ENCODE data around the gene SLC9A5.

The SLC9A5 gene

DNA sequence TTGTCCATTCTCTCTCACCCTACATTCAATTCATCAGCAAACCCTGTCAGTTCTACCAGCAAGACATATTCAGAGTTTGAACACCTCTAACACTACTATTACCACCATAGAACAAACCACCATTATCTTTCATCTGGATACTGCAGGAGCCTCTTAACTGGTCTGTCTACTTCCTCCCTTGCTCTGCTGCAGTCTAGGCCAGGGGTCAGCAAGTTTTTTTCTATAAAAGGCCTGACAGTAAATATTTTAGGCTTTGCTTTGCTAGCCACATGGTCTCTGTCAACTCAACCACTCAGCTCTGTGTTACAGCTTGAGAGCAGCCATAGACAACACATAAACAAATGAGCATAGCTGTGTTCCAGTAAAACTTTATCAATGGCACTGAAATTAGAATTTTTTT, 63.9 kb downstream of the SLC9A5 start:
- no peak for DNase-seq

DNA sequence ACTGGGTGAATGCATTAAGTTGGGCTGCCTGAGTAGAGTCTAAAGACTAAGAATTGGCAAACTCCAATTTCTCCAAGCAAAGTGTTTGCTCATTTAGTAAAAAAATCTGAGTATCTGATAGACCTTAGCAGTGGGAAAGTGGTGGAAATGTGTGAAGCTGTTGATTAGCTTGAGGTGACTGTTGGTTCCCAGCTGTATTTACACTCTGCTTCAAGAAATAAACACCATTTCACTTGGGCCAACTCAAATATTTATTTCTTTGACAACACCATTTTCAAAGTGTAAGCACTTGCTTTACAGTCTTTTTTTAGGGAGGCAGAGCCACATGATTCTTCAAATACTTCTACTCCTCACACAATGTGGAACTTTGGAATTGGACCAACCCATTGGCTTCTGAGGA, 69.1 kb downstream of the SLC9A5 start:
- DNase-seq = no peak

Measured in NCI-H82 (cell line).